ENCODE measurements around the gene MAGEH1.

The MAGEH1 gene

GRCh38 chrX:55490974-55491373, 39.0 kb downstream of the MAGEH1 start:
- DNase-seq = no peak
